Endodermal cell (in vitro differentiated cells): ENCODE results near the gene PLA2G4A. TPM values are rescaled to one million over a fixed set of nuclear protein-coding genes. Genes with fewer than 3 reads are reported as not detected.

Experiments
- DNase-seq: peaks from one replicate; pipeline ENCODE4 v3.0.0-alpha.2; 2017
- H3K27ac ChIP-seq: 2 replicates; pipeline ENCODE4 v1.5.1; 2013; ENCODE audit warnings: mild to moderate bottlenecking, low read depth, low read length, moderate library complexity
- H3K27me3 ChIP-seq: 2 replicates; pipeline ENCODE4 v1.6.1; 2013; ENCODE audit warnings: mild to moderate bottlenecking, low read length, moderate library complexity; ENCODE audit not compliant: insufficient read depth, control insufficient read depth, poor library complexity, severe bottlenecking
- H3K36me3 ChIP-seq: 2 replicates; pipeline ENCODE4 v1.7.0; 2013; ENCODE audit warnings: mild to moderate bottlenecking, low read length, moderate library complexity; ENCODE audit not compliant: control insufficient read depth, insufficient read depth
- H3K4me1 ChIP-seq: one replicate; pipeline ENCODE4 v1.7.0; 2013; ENCODE audit warnings: low read length; ENCODE audit not compliant: control insufficient read depth, insufficient read depth
- H3K4me3 ChIP-seq: 2 replicates; pipeline ENCODE4 v1.5.1; 2013; ENCODE audit warnings: mild to moderate bottlenecking, low read length, moderate library complexity
- H3K9ac ChIP-seq: 2 replicates; pipeline ENCODE4 v1.6.1; 2013; ENCODE audit warnings: mild to moderate bottlenecking, low read length, moderate library complexity; ENCODE audit not compliant: poor library complexity, severe bottlenecking; ENCODE audit errors: extremely low read depth
- H3K9me3 ChIP-seq: 2 replicates; pipeline ENCODE4 v1.6.1; 2013; ENCODE audit warnings: mild to moderate bottlenecking, low read length, moderate library complexity; ENCODE audit not compliant: control insufficient read depth
- H3K27ac Mint-ChIP-seq: 2 replicates; pipeline ENCODE4 v1.8.0; 2020; ENCODE audit warnings: mixed read lengths
- H3K27me3 Mint-ChIP-seq: 2 replicates; pipeline ENCODE4 v1.8.0; 2021; ENCODE audit warnings: mild to moderate bottlenecking, mixed read lengths; ENCODE audit not compliant: insufficient read depth
- H3K36me3 Mint-ChIP-seq: 2 replicates; pipeline ENCODE4 v1.8.0; 2020; ENCODE audit warnings: low read depth, mixed read lengths
- H3K4me1 Mint-ChIP-seq: 2 replicates; pipeline ENCODE4 v1.8.0; 2020; ENCODE audit warnings: mixed read lengths
- H3K4me3 Mint-ChIP-seq: 2 replicates; pipeline ENCODE4 v1.8.0; 2020; ENCODE audit warnings: mild to moderate bottlenecking, moderate library complexity, mixed read lengths
- H3K9me3 Mint-ChIP-seq: 2 replicates; pipeline ENCODE4 v1.8.0; 2020; ENCODE audit warnings: mild to moderate bottlenecking, mixed read lengths
- whole genome bisulfite sequencing, 2 experiments: methylation state at CpG; one replicate each; pipeline versions ENCODE4 v1.1.5 to v1.1.7; 2013; ENCODE audit warnings: missing lambda C conversion rate in 2 of 2, mixed read lengths in 1 of 2; ENCODE audit not compliant: insufficient coverage in 1 of 2, insufficient read length in 1 of 2; 5-methylcytosine and 5-hydroxymethylcytosine counted together
- total RNA-seq, 2 donors: library from RNA; stranded (reverse); fragmentation: NEBNext Ultra II Directional in 1 of 2; extraction: Animal tissue kit (Norgen Biotek cat#: 25700) in 1 of 2; gene quantifications; 2 replicates in 1 of 2; 3 replicates in 1 of 2; pipeline ENCODE4 v1.2.1, GENCODE V29; 2021
- TF ChIP-seq, protein P1 (sequence below): fragments of 200-600 bp; sonication (generic); conservative IDR thresholded peaks from 2 replicates; pipeline ENCODE4 v1.5.0; 2021; ENCODE audit warnings: antibody characterized with exemption, mild to moderate bottlenecking

Gene PLA2G4A
- total RNA-seq, 2 donors from 2014 or later, result 0.35 to 1.2 TPM

DNA sequence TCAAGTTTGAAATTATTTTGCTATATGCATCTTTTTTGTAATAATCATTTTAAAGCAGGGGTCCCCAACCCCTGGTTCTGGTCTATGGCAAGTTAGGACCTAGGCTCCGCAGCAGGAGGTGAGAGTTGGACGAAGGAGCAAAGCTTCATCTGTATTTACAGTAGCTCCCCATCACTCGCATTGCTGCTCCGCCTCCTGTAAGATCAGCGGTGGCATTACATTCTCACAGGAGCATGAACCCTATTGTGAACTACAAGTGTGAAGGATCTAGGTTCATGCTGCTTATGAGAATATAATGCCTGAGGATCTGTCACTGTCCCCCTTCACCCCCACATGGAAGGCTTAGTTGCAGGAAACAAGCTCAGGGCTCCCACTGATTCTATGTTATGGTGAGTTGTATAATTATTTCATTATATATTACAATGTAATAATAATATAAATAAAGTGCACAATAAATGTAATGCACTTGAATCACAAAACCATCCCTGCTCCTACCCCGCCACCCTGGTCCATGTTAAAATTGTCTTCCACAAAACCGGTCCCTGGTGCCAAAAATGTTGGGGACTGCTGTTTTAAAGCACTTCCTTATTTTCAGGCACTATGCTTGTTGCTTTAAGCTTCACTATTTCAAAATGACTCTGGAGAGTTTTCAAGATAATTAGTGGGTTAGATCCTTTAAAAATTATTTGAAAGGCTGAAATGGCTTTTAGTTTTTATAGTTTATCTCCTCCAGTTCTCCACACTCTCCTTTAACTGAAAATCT, 74.8 kb downstream of the PLA2G4A start:
- TF ChIP-seq, protein P1, sequence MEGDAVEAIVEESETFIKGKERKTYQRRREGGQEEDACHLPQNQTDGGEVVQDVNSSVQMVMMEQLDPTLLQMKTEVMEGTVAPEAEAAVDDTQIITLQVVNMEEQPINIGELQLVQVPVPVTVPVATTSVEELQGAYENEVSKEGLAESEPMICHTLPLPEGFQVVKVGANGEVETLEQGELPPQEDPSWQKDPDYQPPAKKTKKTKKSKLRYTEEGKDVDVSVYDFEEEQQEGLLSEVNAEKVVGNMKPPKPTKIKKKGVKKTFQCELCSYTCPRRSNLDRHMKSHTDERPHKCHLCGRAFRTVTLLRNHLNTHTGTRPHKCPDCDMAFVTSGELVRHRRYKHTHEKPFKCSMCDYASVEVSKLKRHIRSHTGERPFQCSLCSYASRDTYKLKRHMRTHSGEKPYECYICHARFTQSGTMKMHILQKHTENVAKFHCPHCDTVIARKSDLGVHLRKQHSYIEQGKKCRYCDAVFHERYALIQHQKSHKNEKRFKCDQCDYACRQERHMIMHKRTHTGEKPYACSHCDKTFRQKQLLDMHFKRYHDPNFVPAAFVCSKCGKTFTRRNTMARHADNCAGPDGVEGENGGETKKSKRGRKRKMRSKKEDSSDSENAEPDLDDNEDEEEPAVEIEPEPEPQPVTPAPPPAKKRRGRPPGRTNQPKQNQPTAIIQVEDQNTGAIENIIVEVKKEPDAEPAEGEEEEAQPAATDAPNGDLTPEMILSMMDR, result no peak
- no peak for DNase-seq
- no peaks in the 10 kb centered on the region for H3K4me1 ChIP-seq
- peaks cover 11% of the 10 kb centered on the region for H3K9me3 Mint-ChIP-seq
- WGBS, 2 experiments, result 92 to 100% methylated on average over 2 to 7 of the region's 7 CpGs
- no peak overlapping the region for H3K9ac ChIP-seq
- H3K4me1 Mint-ChIP-seq, result no peaks in the 10 kb centered on the region
- no peaks in the 10 kb centered on the region for H3K27me3 Mint-ChIP-seq
- peaks cover 24% of the 10 kb centered on the region for H3K9me3 ChIP-seq
- H3K27me3 ChIP-seq, result no peaks in the 10 kb centered on the region
- no peaks in the 10 kb centered on the region for H3K36me3 ChIP-seq
- H3K4me3 Mint-ChIP-seq, result no peak overlapping the region
- no peak overlapping the region for H3K27ac Mint-ChIP-seq
- H3K36me3 Mint-ChIP-seq, result peaks cover 4% of the 10 kb centered on the region
- H3K4me3 ChIP-seq, result no peak overlapping the region
- H3K27ac ChIP-seq, result no peak overlapping the region

DNA sequence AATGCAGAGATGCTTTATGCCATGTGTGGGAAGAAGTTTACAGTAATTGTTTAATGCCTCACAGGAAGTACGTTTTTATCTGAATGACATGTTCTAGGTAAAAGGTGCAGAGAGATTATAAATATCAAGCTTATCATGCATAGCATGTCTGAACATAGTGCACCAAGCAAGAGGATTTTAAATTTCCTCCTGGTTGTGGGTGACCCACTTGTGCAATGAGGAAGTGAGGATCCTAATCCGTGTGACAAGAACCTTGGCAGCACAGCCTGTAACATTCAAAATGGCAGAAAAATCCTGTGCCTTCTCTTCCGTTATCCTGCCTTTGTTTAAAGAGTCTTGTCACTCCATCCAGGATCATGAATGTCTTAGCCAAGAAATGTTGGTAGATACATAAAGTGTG, 75.6 kb downstream of the PLA2G4A start:
- no peaks in the 10 kb centered on the region for H3K36me3 ChIP-seq
- Mint-ChIP-seq H3K27ac (no peak overlapping the region), H3K9me3 (peaks cover 11% of the 10 kb centered on the region), H3K4me3 (no peak overlapping the region), H3K4me1 (no peaks in the 10 kb centered on the region), H3K36me3 (peaks cover 4% of the 10 kb centered on the region), H3K27me3 (no peaks in the 10 kb centered on the region)
- WGBS, 2 experiments, result 92 to 93% methylated on average over 2 to 3 of the region's 3 CpGs
- no peak overlapping the region for H3K27ac ChIP-seq
- H3K4me1 ChIP-seq, result no peaks in the 10 kb centered on the region
- no peak overlapping the region for H3K9ac ChIP-seq
- TF ChIP-seq, protein P1, result no peak
- DNase-seq, result no peak
- H3K27me3 ChIP-seq, result no peaks in the 10 kb centered on the region
- no peak overlapping the region for H3K4me3 ChIP-seq
- peaks cover 19% of the 10 kb centered on the region for H3K9me3 ChIP-seq

DNA sequence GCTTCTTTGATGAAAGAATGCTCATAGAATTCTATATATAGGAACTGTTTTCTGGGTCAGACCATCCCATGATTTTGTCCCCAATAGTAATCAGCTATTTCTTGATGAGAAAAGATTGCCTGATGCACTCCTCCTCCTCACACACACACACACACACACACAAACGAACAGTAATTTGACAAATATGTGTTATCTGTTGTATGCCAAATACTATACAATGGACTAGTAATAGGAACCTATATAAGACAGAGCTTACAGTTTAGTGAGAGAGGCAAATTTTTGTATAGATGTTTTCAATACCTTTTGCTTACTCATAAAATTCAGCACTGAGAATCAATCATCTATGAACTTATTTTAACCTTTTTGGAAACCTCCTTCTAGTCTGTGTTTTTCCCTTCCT, 76.8 kb downstream of the PLA2G4A start:
- Histone ChIP-seq H3K27ac (no peak overlapping the region), H3K27me3 (no peaks in the 10 kb centered on the region), H3K9ac (no peak overlapping the region), H3K4me3 (no peak overlapping the region), H3K4me1 (no peaks in the 10 kb centered on the region), H3K9me3 (peaks cover 19% of the 10 kb centered on the region), H3K36me3 (no peaks in the 10 kb centered on the region)
- Mint-ChIP-seq H3K9me3 (peaks cover 11% of the 10 kb centered on the region), H3K36me3 (peaks cover 4% of the 10 kb centered on the region), H3K27ac (no peak overlapping the region), H3K4me3 (no peak overlapping the region), H3K4me1 (peaks cover under 1% of the 10 kb centered on the region), H3K27me3 (no peaks in the 10 kb centered on the region)
- TF ChIP-seq, protein P1, result no peak
- DNase-seq, result no peak
- WGBS, 2 experiments, result no CpG with 5 or more reads among the region's 1 CpG
